ENCODE results near the gene BPHL. TPM values are rescaled to one million over a fixed set of nuclear protein-coding genes. Genes with fewer than 3 reads are reported as not detected.

Gene BPHL
- total and polyA plus RNA-seq, 4 donors = 6.0 to 14.9 (median 13.0) TPM

- Histone ChIP-seq H3K4me3 (no peak overlapping the region), H3K9me3 (ENCODE audit: control insufficient read depth in 4 of 4, insufficient read depth in 3 of 4, low read length in 3 of 4) (no peaks in the 10 kb centered on the region), H3K4me1 (ENCODE audit: control insufficient read depth in 5 of 5, insufficient read depth in 5 of 5, low read length in 5 of 5) (no peaks in the 10 kb centered on the region), H3K36me3 (ENCODE audit: control insufficient read depth in 4 of 4, insufficient read depth in 4 of 4, low read length in 4 of 4) (peaks cover 0 to 45% (median 16%) of the 10 kb centered on the region in 4 donors), H3K27ac (ENCODE audit: low read depth in 1 of 2, low read length in 1 of 2) (no peak overlapping the region), H3K9ac (ENCODE audit: insufficient read depth in 1 of 2, low read length in 2 of 2) (no peak overlapping the region), H3K27me3 (ENCODE audit: control insufficient read depth in 3 of 3, insufficient read depth in 3 of 3, low read length in 2 of 3) (no peaks in the 10 kb centered on the region)
- no peak for TF ChIP-seq CTCF (IDR thresholded peaks at IDR 0.05; ENCODE audit: control extremely low read depth, extremely low read depth)
- DNase-seq = no peak
- 94% methylated on average over 9 of the region's 9 CpGs for WGBS, 2 donors
- ATAC-seq (ENCODE audit: insufficient read depth, low FRiP score) = no peak
These were observed 15.0 kb downstream of the BPHL start for GRCh38 chr6:3133515-3133914.

GRCh38 chr6:3135668-3136291 is 17.3 kb downstream of the BPHL start:
- WGBS, 2 donors = 87 to 92% methylated on average over 13 of the region's 13 CpGs
- no peak for TF ChIP-seq CTCF (IDR thresholded peaks at IDR 0.05; ENCODE audit: control extremely low read depth, extremely low read depth)

GRCh38 chr6:3136292-3137011 is 17.9 kb downstream of the BPHL start:
- WGBS, 2 donors = 93 to 95% methylated on average over 8 of the region's 8 CpGs
- H3K27ac ChIP-seq (ENCODE audit: low read depth in 1 of 2, low read length in 1 of 2) = no peak overlapping the region
- H3K36me3 ChIP-seq (ENCODE audit: control insufficient read depth in 4 of 4, insufficient read depth in 4 of 4, low read length in 4 of 4) = peaks cover 0 to 37% (median 8%) of the 10 kb centered on the region in 4 donors
- TF ChIP-seq CTCF (IDR thresholded peaks at IDR 0.05; ENCODE audit: control extremely low read depth, extremely low read depth) = no peak
- no peaks in the 10 kb centered on the region for H3K4me1 ChIP-seq (ENCODE audit: control insufficient read depth in 5 of 5, insufficient read depth in 5 of 5, low read length in 5 of 5)
- ATAC-seq (ENCODE audit: insufficient read depth, low FRiP score) = no peak
- DNase-seq = no peak
- H3K9ac ChIP-seq (ENCODE audit: insufficient read depth in 1 of 2, low read length in 2 of 2) = no peak overlapping the region
- no peaks in the 10 kb centered on the region for H3K9me3 ChIP-seq (ENCODE audit: control insufficient read depth in 4 of 4, insufficient read depth in 3 of 4, low read length in 3 of 4)
- H3K4me3 ChIP-seq = no peak overlapping the region
- H3K27me3 ChIP-seq (ENCODE audit: control insufficient read depth in 3 of 3, insufficient read depth in 3 of 3, low read length in 2 of 3) = no peaks in the 10 kb centered on the region

More at GRCh38 chr6:3135668-3136291, 17.3 kb downstream of the BPHL start:
- Histone ChIP-seq H3K9ac (ENCODE audit: insufficient read depth in 1 of 2, low read length in 2 of 2) (no peak overlapping the region), H3K9me3 (ENCODE audit: control insufficient read depth in 4 of 4, insufficient read depth in 3 of 4, low read length in 3 of 4) (no peaks in the 10 kb centered on the region), H3K36me3 (ENCODE audit: control insufficient read depth in 4 of 4, insufficient read depth in 4 of 4, low read length in 4 of 4) (peaks cover 0 to 37% (median 11%) of the 10 kb centered on the region in 4 donors), H3K27ac (ENCODE audit: low read depth in 1 of 2, low read length in 1 of 2) (no peak overlapping the region), H3K4me3 (no peak overlapping the region), H3K4me1 (ENCODE audit: control insufficient read depth in 5 of 5, insufficient read depth in 5 of 5, low read length in 5 of 5) (no peaks in the 10 kb centered on the region), H3K27me3 (ENCODE audit: control insufficient read depth in 3 of 3, insufficient read depth in 3 of 3, low read length in 2 of 3) (no peaks in the 10 kb centered on the region)
- no peak for DNase-seq
- ATAC-seq (ENCODE audit: insufficient read depth, low FRiP score) = no peak

All from lung (tissue), 12 donors.